ENCODE measurements around the gene LRMDA. TPM values are rescaled to one million over a fixed set of nuclear protein-coding genes. Genes with fewer than 3 reads are reported as not detected.

The LRMDA gene
- total and polyA plus RNA-seq, 2 of the 13 experiments (the other 11 are each of a cell fraction or from before 2014, with no cell fraction given), result 13.4 to 22.0 TPM

DNA sequence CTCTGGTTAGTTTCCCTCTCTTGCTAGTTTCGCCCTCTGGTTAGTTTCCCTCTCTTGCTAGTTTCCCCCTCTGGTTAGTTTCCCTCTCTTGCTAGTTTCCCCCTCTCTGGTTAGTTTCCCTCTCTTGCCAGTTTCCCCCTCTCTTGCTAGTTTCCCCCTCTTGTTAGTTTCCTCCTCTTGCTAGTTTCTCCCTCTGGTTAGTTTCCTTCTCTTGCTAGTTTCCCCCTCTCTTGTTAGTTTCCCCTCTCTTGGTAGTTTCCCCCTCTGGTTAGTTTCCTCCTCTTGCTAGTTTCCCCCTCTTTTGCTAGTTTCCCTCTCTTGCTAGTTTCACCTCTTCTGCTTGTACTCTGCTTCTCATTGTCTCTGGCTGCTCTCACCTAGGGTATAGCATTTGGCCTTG, 613.8 kb downstream of the LRMDA start (continued):
- TF ChIP-seq, protein P1, sequence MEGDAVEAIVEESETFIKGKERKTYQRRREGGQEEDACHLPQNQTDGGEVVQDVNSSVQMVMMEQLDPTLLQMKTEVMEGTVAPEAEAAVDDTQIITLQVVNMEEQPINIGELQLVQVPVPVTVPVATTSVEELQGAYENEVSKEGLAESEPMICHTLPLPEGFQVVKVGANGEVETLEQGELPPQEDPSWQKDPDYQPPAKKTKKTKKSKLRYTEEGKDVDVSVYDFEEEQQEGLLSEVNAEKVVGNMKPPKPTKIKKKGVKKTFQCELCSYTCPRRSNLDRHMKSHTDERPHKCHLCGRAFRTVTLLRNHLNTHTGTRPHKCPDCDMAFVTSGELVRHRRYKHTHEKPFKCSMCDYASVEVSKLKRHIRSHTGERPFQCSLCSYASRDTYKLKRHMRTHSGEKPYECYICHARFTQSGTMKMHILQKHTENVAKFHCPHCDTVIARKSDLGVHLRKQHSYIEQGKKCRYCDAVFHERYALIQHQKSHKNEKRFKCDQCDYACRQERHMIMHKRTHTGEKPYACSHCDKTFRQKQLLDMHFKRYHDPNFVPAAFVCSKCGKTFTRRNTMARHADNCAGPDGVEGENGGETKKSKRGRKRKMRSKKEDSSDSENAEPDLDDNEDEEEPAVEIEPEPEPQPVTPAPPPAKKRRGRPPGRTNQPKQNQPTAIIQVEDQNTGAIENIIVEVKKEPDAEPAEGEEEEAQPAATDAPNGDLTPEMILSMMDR (CRISPR knock-in tag; IDR thresholded peaks at IDR 0.05), result no peak
- no peak for TF ChIP-seq ZNF652 (CRISPR knock-in tag; IDR thresholded peaks at IDR 0.05; ENCODE audit: borderline replicate concordance, low read depth)
- TF ChIP-seq ZNF124 (CRISPR knock-in tag; IDR thresholded peaks at IDR 0.05), result no peak
- TF ChIP-seq ZNF350 (CRISPR knock-in tag; IDR thresholded peaks at IDR 0.05; ENCODE audit: borderline replicate concordance, low read depth), result no peak

DNA sequence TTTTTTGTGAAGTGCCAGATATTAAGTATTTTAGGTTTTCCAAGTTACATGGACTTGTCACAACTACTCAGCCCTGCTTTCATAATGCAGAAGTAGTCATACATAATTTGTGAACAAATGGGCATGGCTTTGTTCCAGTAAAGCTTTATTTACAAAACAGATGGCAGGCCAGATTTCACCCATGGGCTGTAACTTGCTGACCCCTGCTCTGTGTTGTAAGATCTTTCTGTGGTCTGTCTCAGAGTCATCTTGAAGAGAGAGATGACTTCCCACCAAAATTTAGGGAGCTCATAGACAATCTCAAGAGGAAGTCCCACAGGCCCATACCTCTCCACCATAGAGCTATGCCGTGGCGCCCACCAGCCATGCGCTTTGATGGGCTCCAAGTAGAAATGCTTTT, 616.1 kb downstream of the LRMDA start:
- H3K36me3 ChIP-seq (replicated peaks in 1 of 2; ENCODE audit: control insufficient read depth in 1 of 2, insufficient read depth in 2 of 2, low read length in 2 of 2), result no peaks in the 10 kb centered on the region
- no peaks in the 10 kb centered on the region for H3K27me3 ChIP-seq (ENCODE audit: control insufficient read depth in 1 of 2, insufficient read depth in 2 of 2, low read length in 2 of 2)
- H3K4me1 ChIP-seq (ENCODE audit: insufficient read depth, low read length), result peaks cover 67% of the 10 kb centered on the region
- no peak overlapping the region for H3K9ac ChIP-seq (ENCODE audit: insufficient read depth, low read depth, low read length)
- ATAC-seq (no peak), DNase-seq (ENCODE audit: low spot score) (no peak), FAIRE-seq (no peak)
- H3K9me3 ChIP-seq (ENCODE audit: low read length), result no peaks in the 10 kb centered on the region
- H3K4me3 ChIP-seq (replicated peaks in 1 of 3; ENCODE audit: insufficient read depth in 1 of 3, low read depth in 2 of 3, low read length in 3 of 3), result no peak overlapping the region
- H3K4me2 ChIP-seq (ENCODE audit: low read depth, low read length), result no peak overlapping the region
- H3K79me2 ChIP-seq (ENCODE audit: insufficient read depth, low read length), result no peaks in the 10 kb centered on the region
- 0 out of 2 replicates have a peak, but pooled peaks have one; percentile 9 for TF ChIP-seq GATAD2A (CRISPR knock-in tag; IDR thresholded peaks at IDR 0.05)
- TF ChIP-seq, protein P2, sequence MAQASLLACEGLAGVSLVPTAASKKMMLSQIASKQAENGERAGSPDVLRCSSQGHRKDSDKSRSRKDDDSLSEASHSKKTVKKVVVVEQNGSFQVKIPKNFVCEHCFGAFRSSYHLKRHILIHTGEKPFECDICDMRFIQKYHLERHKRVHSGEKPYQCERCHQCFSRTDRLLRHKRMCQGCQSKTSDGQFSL (CRISPR knock-in tag; IDR thresholded peaks at IDR 0.05), result no peak
- in situ Hi-C loops (cut with HindIII; ENCODE audit: extremely low pct_ligation_motif_present, low pct_unique_long_range_greater_than_20kb) (no loop called here), intact Hi-C loops (cut with micrococcal nuclease; ENCODE audit: unreplicated experiment) (no loop called here)
- CTCF ChIA-PET (ENCODE audit: low intra/inter-chr PET ratio, low total read pairs), result no interaction called here
- H4K20me1 ChIP-seq (ENCODE audit: insufficient read depth, low read length), result no peaks in the 10 kb centered on the region
- WGBS (ENCODE audit: low lambda C conversion rate), result 94% methylated on average over 3 of the region's 3 CpGs
- H3K27ac ChIP-seq (ENCODE audit: extremely low read length, insufficient read depth, low read length), result no peak overlapping the region
- POLR2A ChIA-PET, result interaction anchor here (6.9 kb wide), 1 partner anchor 14 kb away, joined by 145 read pairs; no protein-coding TSS in a partner anchor
- H2AFZ ChIP-seq (ENCODE audit: low read length), result no peak overlapping the region
- BruUV-seq (replicated peaks), result no TSS peak

All from HepG2 (cell line).